HT1080 (cell line): ENCODE results near the gene DHRS12. TPM values are rescaled to one million over a fixed set of nuclear protein-coding genes. Genes with fewer than 3 reads are reported as not detected.
"Not testable (repeated sequence)": the region's sequence is repeated elsewhere in the genome, so short reads cannot be mapped to it uniquely, and the experiment has no call there.

Experiments used
- DNase-seq: peaks from one replicate; pipeline ENCODE4 v3.0.0-alpha.2; 2015; ENCODE audit warnings: low read depth
- total RNA-seq: library from RNA; depleted of rRNA; stranded (reverse); fragments of >200 nt; shearing (Covaris generic); gene quantifications from 2 replicates; pipeline ENCODE4 v1.2.3, GENCODE V29; 2014

Gene DHRS12
- total RNA-seq, 1 experiment from 2014 or later: 5.9 TPM

DNA sequence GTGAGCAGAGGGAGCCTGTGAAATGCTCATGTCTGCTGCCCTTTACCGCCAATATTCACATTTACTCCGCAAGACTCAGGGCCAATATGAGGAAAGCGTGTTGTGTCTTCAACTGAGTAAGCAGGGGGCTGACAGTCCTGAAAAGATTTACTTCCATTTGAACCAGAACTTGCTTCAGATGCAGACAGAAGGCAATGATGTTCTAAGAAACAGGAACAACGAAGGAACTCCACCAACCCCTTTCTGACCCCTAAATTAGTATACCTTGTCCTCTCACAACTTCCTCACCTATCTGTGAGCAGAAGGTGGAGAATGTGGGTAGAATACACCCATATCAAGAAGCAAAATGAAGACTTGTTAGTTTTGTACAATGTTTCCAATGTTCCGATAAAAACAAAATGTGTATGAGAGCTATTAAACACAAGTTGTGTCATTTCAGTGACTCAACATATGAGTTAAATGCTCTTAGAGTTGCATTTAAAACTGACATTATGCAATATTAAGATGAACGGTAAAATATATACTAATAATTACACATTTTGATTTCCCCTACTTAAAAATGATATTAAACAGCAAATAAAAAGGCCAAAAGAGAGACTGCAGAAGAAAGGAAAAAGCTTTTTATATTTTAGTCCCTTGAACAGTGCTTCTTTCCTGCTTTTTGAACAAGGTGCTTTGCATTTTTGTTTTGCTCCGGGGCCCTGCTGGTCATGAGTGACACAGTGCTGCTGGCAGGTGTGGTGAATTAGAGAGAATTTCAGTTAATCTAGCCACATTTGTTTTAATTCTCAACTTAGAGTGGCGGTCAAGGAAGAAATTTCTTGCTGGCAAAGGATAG, 25.0 kb upstream of the DHRS12 start:
- no peak for DNase-seq

DNA sequence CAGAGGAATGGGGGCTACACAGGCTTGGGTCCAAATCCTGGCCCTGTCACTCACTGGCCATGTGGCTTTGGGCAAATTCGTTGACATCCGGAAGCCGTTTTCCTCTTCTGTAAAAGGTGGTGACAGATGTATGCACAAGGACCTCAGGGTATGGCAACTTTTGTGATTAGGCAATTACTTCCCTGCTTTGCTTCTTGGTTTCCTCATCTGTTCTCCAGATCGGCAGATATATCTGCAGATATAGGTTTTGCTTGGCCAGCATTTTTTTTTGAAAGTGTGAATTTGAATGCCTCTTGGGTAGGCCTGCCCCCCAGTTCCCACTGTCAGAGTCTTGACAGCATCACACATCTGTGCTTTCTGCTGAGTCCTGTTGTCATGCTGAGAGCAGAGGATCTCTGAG, 23.3 kb upstream of the DHRS12 start:
- no peak for DNase-seq

DNA sequence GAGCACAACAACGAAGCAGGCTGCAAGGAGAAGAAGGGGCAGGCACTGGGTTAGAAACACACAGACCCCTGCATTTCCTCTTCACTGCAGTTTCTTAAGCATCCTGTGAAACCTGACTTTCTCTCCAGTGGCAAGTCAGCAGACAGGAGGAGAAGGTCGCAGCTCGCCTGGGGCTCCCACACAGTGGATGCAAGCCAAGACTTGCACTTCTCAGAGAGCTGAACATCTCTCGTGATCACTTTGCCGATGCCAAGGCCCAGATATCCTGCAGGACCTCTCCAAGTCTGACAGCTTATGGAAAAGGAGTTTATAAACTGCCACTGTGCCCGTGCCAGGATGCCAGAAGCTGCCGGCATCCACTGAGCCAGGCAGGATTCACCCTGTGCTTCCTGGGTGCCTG, 22.6 kb upstream of the DHRS12 start:
- no peak for DNase-seq

DNA sequence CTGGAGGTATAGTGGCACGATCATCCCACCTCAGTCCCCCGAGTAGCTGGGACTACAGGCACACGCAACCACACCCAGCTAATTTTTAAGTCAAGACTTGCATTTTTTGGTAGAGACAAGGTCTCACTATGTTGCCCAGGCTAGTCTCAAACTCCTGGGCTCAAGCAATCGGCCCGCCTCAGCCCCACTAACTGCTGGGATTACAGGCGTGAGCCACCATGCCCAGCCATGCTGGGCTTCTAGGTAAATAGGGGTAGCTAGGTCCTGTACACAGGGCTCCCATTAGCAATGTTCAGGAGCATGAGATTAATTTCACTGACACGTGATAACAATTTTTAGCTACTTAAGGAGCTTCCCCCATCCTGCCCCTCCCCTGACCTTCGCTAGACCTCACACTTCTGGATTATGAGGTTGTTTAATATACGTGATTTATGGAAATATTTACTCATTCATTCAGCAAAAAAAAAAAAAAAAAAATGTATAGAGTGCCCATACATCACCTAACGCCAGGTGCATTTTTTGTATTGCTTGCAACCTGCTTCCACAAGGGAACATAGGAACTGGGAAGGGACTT, 21.8 kb upstream of the DHRS12 start:
- DNase-seq: no peak

DNA sequence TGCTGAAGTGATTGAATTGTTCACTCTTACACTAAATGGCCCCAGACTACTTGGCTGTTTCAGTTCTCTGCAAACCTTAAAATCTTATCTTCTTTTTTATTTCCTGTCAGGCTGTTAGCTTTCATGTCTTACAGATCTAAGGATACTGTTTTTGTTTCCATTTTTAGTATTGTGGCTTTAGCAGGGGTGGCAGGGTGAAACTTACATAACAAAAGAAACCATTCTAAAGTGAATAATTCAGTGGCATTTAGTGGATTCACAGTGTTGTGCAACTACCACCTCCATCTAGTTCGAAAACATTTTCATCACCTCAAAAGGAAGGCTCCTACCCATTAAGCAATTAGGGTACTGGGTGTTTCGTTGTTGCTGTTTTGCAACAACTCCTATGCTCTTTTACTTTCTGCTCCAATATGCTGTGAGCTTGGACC, 21.2 kb upstream of the DHRS12 start:
- no peak for DNase-seq

DNA sequence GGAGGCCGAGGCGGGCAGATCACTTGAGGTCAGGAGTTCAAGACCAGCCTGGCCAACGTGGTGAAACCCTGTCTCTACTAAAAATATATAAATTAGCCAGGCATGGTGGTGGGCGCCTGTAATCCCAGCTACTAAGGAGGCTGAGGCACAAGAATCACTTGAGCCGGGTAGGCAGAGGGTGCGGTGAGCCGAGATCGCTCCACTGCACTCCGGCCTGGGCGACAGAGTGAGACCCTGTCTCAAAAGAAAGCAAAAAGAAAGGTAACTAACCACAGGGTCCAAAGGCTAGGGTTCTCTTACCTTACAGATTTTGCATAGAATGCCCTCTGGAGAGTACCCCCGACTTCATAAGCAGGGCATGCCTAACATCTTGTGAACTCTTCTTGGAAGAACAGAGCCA, 20.7 kb upstream of the DHRS12 start:
- not testable (repeated sequence) for DNase-seq

DNA sequence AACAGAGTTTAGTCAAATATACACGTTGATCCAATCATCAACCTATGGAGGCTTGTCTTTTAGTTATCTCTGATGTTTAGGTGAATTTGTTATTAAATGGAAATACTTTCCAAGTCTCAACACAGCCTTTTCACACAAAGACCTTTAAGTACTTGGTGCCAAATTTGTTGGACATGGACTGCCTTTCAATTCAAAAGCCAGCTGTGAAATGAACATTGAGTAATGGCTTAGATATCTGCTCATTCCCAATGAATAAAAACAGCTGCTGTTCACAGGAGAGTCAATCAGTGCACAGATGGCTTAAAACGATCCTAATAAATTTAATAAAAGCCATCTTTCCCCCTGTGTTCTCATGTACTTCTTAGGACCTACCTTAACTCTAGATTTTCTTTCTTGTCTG, 19.9 kb upstream of the DHRS12 start:
- DNase-seq: no peak

DNA sequence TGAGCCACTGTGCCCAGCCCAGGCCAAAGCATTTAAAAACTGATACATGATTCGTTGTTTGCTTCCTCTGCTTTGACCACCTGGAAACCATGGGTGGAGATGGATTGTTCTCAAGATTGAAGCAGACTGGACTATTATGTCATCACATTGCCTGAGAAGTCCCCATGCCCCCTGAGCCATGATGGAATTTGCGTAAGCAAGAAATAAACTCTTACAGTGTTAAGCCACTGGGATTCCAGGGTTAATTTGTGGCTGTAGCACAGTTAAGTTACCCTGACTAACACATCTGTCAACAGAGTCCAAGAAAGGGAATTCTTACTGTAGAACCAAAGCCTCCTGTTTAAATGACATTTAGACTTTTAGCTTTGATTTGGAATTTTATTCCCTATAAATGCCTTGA, 19.4 kb upstream of the DHRS12 start:
- DNase-seq: no peak

DNA sequence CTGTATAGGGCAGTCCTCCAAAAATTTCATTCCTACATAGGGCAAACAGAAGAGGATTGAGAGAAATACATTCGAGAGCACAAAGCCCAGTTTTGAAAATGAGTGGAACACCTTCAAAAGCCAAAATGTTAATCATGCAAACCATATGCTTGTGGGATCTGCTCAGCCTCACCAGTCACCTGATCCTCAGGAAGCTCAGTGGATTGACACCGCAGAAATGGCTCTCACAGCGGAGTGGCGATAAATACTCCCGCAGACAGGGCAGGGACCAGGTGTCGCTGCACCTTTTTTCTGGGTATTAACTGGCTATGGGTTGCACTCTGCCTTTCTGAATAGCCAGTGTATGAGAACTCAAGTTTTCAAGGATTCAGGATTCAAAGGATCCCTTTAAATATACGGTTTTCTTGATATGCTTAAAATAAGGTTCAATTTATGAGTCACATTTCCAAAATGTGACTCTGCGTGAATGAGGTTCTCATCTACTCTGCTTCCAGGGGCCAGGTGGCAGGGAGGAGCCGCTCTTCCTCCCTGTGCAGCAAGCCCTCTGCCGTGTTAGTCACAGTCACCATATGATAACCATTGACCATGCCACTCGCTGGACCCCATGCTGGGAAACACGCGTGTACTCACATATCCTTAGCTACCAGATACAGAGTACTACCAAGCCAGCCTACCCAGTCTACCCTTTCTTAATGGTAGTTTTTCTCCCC, 18.3 kb upstream of the DHRS12 start:
- DNase-seq: no peak

DNA sequence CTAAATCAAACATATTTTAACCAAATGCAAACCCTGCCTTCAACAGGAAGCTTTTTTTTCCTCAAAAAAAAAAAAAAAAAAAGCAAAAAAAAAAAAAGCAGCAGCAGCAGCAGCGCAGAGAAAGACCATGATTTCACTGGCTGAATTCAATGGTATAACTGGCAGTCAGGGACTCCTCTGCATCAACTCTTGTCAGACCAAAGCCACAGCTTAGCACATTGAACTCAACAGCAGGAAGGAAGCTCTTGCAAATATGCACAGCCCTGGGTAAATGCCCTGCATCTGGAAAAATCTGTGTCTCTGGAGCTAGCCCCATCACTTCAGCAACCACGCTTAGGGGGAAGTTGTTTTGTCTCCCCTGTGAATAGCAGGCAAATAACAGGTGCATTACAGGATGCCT, 17.6 kb upstream of the DHRS12 start:
- DNase-seq: no peak

DNA sequence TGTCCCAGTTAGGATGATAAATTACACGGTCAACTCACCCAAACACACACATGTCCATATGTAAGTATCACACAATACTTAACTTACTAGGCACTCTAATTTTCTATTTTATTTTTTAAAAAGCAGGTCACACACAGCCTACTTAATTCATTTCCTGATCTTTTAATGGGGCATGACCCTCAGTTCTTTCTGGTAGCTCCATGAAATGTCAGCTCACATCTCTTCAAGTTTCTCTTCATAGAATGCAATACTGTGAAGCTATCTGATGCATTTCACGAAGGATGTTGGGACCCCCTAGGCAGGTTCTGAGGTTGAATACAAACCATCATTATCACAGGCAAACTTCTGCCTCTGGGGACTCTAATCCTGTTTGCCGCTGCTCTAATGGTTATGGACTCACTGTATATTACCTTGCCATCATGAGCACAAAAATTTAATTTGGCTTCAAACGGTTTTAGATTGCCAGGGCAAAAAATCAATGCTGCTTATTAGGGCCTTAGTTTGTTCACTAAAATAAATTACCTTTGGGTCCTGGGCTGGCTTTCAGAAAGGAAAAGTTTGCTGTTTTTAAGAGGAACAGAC, 16.1 kb upstream of the DHRS12 start:
- DNase-seq: no peak

DNA sequence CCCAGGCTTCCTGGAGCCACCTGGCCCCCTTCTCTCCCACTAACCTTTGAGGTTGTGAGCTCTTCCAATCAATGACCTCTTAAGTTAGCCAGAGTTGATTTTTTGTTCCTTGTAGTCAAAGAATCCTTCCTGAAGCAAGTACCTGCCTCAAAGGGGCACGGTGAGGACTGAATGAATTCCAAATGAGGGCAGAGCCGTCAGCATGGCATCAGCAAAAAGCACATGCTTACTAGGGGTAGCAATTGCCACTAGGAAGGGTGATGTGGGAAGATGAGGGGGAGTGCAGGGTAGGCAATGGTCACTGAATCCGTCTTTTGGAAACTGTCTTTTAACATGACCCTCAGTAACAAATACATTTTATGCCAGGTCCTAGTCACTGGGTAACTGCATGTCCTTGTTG, 15.6 kb upstream of the DHRS12 start:
- DNase-seq: no peak

DNA sequence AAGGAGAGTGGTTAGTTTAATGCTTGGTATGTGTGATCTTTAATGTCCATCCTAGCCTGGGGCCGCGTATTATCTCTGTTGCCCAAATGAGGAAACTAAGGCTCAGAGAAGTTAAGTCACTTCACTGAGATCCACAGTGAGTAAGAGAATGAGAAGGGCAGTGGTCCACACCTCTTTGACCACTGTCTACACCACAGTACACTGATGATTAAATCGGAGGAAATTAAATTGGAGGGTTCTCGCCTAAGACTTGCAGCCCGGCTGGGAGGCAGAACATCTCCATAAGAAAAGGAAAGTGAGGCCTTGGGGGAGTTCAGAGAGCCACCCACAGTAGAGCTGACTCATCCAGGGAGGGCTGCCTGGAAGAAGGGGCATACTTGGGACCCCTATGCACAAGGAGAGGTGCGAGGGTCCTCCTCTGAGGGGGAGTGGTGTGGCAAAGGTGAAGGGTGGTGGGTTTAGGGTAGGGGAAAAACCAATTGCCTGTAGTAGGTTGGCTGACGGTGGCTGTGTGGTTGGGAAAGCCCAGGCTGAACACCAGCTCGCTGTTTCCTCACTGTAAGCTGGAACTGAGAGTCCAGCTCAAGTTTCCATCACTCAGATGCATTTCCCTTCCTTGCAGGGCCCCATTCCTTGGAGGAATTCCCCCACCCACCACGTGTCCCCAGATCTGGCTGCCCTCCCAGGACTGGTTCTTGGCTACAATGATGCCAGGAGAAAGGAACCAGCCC, 15.0 kb upstream of the DHRS12 start:
- DNase-seq: peak; percentile 19

DNA sequence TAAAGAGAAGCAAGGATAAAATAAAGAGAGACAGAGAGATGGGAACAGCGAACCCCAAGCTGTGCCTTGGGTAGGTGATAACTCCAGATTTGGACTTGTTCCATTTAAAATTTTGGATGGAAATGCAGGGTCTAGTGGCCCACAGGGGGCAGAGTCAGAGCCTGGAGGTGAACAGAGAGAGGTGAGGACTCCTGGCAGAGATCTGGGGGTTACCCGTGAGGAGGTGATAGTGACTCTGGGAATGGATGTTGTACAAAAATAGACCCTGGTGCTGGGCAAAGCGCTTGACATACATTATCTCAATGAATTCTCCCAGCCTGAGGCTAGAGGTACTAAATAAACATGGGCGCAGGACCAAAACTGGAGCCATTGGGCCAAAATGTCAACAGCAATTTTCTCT, 14.3 kb upstream of the DHRS12 start:
- DNase-seq: no peak

DNA sequence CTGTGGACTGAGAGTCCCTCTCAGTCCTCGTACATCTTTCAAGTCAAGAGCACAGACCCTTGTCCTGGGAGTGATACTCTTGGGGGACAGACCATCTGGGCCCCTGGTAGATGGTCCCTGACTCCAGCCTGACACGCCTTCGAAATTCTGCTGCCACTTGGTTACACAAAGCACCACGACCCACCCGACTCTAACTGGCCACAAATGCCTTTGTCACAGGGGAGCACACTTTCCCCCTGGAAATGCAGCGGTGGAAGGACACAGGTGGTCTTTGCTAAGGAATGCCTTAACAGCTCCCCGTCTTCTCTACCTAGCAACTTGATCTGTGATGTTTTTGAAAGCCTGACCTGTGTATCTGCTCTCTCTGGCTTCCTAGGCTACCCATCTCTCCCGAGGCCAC, 13.8 kb upstream of the DHRS12 start:
- DNase-seq: no peak

DNA sequence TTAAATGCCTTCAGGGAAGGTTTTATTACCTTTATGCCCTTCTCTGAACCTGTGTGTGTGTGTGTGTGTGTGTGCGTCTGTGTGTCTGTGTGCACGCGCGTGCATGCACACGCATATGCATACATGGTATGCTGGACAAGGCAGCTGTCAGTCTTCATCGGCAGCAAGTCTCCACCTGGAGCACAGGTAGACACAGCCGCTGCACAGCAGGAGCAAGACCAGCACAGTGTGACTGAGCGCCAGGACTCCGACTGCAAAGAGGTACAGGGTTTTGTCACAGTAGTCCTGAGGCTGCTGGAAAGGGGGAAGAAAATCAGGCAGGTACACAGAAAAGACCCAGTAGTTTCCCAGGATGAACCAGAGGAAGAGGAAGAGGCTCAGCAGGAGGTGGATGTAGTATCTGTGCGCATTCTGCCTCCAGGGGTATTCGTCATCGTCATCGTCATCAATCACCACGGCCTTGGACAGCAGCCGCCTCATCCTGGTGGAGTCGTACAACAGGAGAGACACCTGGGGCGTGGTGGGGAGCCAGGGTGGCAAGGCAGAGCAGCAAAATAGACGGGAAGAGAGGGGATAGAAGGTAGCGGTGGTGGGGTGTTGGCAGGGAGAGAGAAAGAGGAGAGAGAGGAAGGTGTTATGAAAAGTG, 12.8 kb upstream of the DHRS12 start:
- DNase-seq: peak; percentile 63

DNA sequence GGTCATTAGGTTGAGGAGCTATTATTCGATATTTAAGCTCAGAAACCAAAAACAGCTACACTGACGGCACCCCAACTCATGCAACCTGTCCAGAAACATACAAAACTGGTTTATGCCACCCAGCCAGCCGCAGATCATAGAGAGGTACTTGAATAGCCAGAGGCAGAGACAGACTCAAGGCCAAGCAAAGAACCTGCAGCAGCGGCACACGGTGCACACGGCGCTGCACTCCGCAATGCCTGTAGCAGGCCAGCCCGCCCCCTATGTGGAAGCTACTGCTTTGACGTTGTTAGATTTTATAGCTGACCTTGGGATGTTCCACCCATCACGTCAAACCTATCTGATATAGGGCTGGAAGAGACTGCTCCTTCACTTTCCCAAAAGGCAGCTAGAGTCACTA, 11.9 kb upstream of the DHRS12 start:
- DNase-seq: no peak

DNA sequence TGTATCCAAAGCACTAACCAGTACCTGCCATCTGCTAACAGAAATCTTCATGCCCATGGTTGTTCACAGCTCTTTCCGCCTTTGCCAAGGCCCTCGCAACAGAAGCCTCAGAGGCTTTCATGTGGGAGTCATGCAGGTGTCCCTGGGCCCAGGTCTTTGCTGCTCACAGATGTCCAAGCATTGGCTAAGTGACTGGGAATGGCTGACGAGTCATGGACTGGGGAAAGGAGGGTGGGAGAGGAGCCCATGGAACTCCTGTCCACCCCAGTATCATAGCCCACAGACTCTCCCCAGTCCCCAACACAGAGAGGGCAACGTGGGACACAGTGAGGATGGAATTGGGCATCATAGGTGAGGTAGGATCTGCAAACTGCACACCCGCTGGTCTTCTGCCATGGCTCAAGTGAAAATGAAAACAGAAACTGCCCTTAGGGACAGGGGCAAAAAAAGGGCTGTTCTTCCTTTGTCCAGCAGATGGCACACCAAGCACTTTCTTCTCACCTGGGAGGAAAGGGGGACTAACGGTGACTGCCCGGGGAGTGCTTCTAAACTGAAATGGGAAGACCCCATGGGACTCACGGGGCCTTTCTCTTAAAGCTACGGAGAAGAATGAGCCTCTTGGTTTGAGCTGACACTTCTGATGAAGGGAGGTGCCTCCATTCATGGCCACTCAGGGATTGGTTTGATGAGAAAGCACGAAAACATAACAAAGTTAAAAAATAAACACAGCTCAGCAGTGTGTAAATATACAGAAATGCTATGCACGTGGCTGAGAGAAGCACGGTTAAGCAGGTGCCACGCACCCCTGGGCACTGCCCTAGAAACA, 11.1 kb upstream of the DHRS12 start:
- DNase-seq: peak; percentile 68

DNA sequence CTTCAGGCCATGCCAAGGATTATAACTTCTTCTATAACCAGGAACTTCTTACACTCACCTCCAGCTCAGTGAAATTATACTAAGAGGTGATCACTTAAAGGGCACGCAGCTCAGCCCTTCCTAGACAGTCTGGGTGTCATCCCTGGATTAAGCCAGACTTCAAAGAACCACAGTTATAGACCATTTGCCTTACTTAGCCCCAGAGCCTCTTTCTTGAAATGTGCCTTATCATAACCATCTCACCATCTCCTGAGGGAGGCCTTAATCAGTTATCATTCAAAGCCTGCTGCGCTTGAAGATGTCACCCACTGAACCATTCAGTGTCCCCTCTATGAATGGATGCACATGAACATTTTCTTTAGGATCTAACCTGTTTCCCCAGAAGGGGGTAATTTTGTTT, 10.1 kb upstream of the DHRS12 start:
- no peak for DNase-seq

DNA sequence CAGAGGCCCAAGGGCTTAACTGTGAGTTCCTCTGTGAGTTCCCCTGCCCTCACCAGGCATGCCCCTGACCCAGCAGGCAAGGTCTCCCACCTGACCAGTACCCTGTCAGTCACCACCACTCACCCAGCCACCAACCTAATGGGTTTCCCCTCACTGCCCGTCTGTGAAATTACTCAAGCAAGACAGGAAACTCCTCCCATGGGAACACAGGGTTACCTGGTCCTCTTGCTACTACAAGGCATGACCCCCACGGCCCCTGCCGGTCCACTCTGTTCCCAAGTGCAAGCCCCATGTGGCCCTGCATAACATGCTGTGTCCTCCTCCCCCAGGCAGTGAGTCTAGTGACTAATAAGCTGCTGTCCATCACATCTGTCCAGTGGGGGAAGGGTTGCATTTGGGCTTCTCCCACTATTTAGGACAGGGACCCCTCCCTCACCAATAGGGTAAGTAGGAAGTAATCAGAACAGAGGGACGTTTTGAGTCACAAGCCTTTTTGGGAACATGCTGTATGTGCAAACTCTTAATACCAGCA, 8.0 kb upstream of the DHRS12 start:
- DNase-seq: peak; percentile 44
